GM10266 (cell line): ENCODE data around the gene PNPLA4.

Experiments
- DNase-seq: peaks from one replicate; pipeline ENCODE4 v3.0.0; 2012; ENCODE audit errors: extremely low spot score
- TF ChIP-seq, protein P1 (sequence below): IDR thresholded peaks from 2 replicates; pipeline ENCODE4 v1.5.1; 2012; ENCODE audit warnings: mild to moderate bottlenecking, low read depth; ENCODE audit not compliant: control insufficient read depth, insufficient read depth; ENCODE audit errors: missing control alignments

PNPLA4 gene

DNA sequence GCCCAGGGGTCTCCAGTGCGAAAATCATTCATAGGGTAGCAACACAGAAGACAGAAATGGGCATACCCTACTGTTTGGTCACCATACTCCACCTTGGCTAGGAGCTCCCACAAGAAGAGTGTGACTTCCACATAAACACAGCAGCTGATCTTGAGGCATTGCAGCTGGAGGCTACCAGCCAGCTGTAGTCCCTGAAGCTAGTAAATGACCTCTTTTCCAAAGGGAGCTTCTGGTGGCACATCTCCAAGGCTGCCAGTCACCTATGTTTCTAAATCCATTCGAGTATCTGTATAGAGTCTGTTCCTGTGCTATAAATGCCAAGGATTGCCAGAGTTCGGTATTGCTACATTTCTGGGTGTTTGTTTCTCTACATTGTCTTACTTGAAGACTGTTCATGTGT, 21.3 kb upstream of the PNPLA4 start:
- DNase-seq: no peak
- TF ChIP-seq, protein P1, sequence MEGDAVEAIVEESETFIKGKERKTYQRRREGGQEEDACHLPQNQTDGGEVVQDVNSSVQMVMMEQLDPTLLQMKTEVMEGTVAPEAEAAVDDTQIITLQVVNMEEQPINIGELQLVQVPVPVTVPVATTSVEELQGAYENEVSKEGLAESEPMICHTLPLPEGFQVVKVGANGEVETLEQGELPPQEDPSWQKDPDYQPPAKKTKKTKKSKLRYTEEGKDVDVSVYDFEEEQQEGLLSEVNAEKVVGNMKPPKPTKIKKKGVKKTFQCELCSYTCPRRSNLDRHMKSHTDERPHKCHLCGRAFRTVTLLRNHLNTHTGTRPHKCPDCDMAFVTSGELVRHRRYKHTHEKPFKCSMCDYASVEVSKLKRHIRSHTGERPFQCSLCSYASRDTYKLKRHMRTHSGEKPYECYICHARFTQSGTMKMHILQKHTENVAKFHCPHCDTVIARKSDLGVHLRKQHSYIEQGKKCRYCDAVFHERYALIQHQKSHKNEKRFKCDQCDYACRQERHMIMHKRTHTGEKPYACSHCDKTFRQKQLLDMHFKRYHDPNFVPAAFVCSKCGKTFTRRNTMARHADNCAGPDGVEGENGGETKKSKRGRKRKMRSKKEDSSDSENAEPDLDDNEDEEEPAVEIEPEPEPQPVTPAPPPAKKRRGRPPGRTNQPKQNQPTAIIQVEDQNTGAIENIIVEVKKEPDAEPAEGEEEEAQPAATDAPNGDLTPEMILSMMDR: no peak

DNA sequence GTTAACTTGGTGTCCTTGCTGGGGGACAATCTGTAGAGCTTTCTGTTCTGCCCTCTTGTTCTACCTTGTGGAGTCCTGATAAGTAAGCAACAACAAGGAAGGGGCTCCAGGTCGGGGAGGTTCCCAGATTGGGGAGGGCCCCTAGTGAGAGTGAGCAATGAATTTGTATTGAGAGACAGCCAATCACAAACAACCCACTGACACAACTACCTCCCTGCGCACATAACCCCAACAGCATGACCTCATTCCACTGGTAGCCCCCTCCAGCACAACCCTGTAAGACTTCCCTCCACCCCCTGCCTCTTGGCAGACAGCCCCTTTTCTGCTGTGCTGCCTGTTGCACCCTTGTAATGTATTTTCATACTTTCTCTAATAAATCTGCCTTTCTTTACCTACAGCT, 19.7 kb upstream of the PNPLA4 start:
- no peak for DNase-seq
- TF ChIP-seq, protein P1: no peak

DNA sequence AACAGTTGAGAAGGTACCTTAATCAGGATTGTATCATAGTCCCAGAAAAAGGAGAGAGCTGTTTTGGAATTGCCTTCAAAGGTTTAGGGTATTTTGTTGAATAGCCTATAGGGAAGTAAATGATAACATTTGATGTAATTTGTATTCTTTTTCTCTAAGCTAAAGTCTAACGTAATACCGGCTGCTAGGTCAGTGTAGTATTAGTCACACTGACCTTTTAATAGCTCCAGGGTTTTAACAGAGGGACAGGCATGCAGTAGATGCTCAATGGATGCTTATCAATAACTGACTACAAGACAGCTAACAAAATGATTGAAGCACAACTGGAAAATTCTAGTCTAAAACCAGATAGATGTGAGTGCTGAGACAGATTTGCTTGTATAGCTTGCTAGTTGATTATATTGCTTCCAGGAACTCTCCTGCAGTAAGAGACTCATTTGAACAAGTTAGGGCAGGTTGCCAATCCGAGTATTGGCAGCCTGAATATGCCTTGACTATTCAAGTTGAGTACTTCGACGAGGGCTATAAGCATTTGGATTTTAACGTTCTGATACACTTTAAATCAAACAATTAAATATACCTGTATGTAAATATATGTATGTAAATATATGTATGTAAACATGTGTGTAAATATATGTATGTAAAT, 16.5 kb upstream of the PNPLA4 start:
- TF ChIP-seq, protein P1: no peak
- no peak for DNase-seq

GRCh38 chrX:7941390-7942042, 14.3 kb upstream of the PNPLA4 start:
- no peak for DNase-seq
- TF ChIP-seq, protein P1: peak; percentile 37

- no peak for DNase-seq
- TF ChIP-seq, protein P1: no peak
Measured at GRCh38 chrX:7934026-7934425, 6.8 kb upstream of the PNPLA4 start.

- TF ChIP-seq, protein P1: no peak
- DNase-seq: no peak
Measured at GRCh38 chrX:7926914-7927258, 327 bp downstream of the PNPLA4 start.

GRCh38 chrX:7926501-7926900, 712 bp downstream of the PNPLA4 start:
- TF ChIP-seq, protein P1: no peak
- no peak for DNase-seq
